ENCODE measurements around the gene AASDHPPT.
"Not testable (repeated sequence)": the region's sequence is repeated elsewhere in the genome, so short reads cannot be mapped to it uniquely, and the experiment has no call there.

Gene AASDHPPT, protein sequence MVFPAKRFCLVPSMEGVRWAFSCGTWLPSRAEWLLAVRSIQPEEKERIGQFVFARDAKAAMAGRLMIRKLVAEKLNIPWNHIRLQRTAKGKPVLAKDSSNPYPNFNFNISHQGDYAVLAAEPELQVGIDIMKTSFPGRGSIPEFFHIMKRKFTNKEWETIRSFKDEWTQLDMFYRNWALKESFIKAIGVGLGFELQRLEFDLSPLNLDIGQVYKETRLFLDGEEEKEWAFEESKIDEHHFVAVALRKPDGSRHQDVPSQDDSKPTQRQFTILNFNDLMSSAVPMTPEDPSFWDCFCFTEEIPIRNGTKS

GRCh38 chr11:106077609-106078455, at the start of gene AASDHPPT:
TSS of gene AASDHPPT (plus strand) at chr11:106077662. CDS start at chr11:106077711, 49 bp downstream.
- FAIRE-seq = peak; percentile 78
- DNase-seq (ENCODE audit: insufficient read length, low spot score) = no peak

DNA sequence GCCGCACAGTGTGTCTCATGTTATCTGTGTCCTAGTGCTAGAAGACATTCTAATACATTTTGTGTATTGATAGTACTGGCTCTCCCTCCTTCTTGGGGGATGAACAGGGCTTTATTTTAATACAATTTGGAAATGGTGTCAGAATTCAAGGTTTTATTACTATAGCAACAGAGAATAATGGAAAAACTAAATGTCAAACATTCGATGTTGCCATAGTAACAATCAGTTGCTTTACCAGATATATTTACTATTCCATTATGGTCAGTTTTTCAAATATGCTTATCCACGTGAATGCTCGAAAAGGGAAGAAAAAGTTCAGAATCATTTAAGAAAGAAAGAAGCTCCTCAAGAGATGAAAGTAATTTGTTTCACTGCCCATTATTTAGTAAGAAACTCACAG, 46.9 kb upstream of the AASDHPPT start:
- peak; percentile 52 for FAIRE-seq
- DNase-seq (ENCODE audit: insufficient read length, low spot score) = no peak

DNA sequence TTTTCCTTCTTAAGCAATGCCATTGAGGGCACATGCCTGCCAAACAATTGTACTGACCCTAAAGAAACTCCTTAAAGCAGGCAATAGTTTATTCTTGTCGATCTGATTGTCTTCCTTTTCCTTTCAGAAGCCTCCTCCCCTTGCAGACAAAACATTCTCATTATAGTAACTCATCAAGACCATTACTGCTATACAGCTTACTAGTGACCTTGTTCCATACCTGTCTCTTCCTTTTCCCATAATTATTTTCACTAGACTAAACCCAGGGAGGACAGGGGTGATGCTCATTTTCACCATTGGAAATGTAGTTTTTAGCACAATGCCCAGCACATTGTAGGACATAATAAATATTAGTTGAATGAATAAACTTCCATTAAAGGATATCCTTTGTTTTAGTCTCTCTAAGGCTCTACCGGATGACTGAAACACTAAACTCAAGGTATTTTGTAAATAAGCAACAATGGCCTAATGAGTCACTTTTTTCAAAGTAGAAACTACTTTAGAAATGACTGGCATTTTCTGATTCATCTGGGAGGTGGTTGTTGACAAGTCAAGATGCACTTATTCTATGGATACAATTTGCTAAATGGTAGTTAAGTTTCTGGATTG, 46.2 kb upstream of the AASDHPPT start:
- no peak for DNase-seq (ENCODE audit: insufficient read length, low spot score)
- FAIRE-seq = no peak

- no peak for DNase-seq (ENCODE audit: insufficient read length, low spot score)
- no peak for FAIRE-seq
Observed at GRCh38 chr11:106031936-106032335, 45.5 kb upstream of the AASDHPPT start.

DNA sequence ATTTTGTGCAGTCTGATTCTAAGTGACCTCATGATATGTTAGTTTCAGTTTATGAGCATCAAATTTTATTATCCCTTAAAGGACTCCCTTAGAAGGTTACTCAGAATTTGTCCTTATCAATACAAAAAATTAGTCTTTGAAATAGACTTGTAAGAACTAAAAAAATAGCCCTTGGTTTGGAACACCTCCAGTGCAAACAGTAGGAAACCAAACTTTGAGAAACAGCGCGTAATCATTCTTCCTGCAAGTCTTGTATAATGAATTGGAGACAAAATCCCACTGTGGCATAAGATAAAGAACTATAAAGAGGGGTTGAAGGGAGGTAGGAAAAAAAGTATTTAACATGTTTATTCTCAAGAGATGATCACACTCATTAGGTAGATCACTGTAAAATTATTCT, 44.6 kb upstream of the AASDHPPT start:
- DNase-seq (ENCODE audit: insufficient read length, low spot score) = no peak
- no peak for FAIRE-seq

- DNase-seq (ENCODE audit: insufficient read length, low spot score) = no peak
- no peak for FAIRE-seq
Observed at GRCh38 chr11:106043540-106043939, 33.9 kb upstream of the AASDHPPT start.

- no peak for DNase-seq (ENCODE audit: insufficient read length, low spot score)
Observed at GRCh38 chr11:106047631-106048030, 29.8 kb upstream of the AASDHPPT start.

GRCh38 chr11:106049727-106050476, 27.6 kb upstream of the AASDHPPT start:
- no peak for DNase-seq (ENCODE audit: insufficient read length, low spot score)
- FAIRE-seq = no peak

More at GRCh38 chr11:106047631-106048030, 29.8 kb upstream of the AASDHPPT start:
- FAIRE-seq = no peak

DNA sequence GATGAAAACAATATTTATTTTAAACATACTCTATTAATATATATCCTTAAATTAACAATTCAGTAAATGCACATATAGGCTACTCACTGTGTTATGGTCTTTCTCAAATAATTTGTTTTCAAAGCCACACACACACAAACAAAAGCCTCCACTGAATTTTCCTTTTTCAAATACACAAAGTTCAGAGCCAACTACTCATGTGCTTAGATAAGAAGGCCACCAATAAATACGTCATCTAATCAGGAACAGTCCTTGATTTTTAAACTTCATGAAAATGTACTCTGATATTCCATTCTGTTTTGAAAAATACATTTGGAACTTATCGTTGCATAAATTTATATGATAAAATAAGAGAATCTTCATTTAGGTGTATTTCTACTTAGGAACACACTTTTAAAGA, 26.4 kb upstream of the AASDHPPT start:
- FAIRE-seq = no peak
- DNase-seq (ENCODE audit: insufficient read length, low spot score) = no peak

DNA sequence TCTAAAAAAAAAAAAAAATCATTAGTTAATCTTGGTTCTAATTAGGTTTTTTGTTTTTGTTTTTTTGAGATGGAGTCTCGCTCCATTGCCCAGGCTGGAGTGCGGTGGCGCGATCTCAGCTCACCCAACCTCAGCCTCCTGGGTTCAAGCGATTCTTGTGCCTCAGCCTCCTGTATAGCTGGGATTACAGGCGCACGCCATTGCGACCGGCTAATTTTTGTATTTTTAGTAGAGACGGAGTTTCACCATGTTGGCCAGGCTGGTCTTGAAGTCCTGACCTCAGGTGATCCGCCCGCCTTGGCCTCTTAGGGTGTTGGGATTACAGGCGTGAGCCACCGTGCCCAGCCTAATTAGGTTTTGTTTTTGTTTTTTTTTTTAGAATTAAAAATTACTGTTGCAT, 19.1 kb upstream of the AASDHPPT start:
- not testable (repeated sequence) for DNase-seq (ENCODE audit: insufficient read length, low spot score)

GRCh38 chr11:106059617-106060016, 17.8 kb upstream of the AASDHPPT start:
- no peak for FAIRE-seq
- DNase-seq (ENCODE audit: insufficient read length, low spot score) = no peak

More for the DNA sequence above, 19.1 kb upstream of the AASDHPPT start:
- not testable (repeated sequence) for FAIRE-seq

- FAIRE-seq = no peak
- DNase-seq (ENCODE audit: insufficient read length, low spot score) = no peak
Observed at GRCh38 chr11:106061249-106061784, 16.1 kb upstream of the AASDHPPT start.

- no peak for DNase-seq (ENCODE audit: insufficient read length, low spot score)
- no peak for FAIRE-seq
Observed at GRCh38 chr11:106061954-106062949, 15.2 kb upstream of the AASDHPPT start.

GRCh38 chr11:106063009-106063408, 14.5 kb upstream of the AASDHPPT start:
- FAIRE-seq (no peak), DNase-seq (ENCODE audit: insufficient read length, low spot score) (no peak)

DNA sequence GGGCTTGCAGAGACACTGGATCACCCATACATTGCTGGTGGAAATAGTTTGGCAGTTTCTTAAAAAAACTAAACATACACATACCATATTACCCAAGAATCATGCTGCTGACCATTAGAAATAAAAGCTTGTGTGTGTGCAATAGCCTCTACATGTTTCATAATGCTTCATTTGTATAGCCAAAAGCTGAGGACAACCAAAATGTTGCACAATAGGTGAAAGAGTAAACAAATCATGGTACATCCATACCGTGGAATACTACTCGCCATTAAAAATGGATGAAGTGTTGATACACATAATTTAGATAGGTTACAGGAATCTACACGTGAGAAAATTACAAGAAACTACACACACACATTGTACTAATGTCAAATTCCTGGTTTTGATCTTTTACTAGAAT, 6.9 kb upstream of the AASDHPPT start:
- DNase-seq (ENCODE audit: insufficient read length, low spot score) (no peak), FAIRE-seq (no peak)

DNA sequence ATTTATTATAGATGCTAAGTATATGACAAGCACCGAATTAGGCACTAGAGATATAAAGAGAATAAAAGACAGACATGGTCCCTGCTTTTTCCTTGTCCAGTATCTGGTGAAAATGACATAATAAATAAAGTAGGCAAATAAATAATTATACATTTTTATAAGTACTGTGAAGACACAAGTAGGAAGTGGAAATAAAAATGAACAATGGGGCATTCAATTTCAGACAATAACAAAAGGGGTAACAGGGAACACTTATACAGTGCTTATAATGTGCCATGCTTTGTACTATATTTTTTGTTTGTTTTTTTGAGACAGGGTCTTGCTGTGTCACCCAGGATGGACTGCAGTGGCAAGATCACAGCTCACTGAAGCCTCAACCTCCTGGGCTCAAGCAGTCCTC, 4.7 kb upstream of the AASDHPPT start:
- FAIRE-seq = no peak
- DNase-seq (ENCODE audit: insufficient read length, low spot score) = no peak

- FAIRE-seq (no peak), DNase-seq (ENCODE audit: insufficient read length, low spot score) (no peak)
Observed at GRCh38 chr11:106076171-106076918, 1.1 kb upstream of the AASDHPPT start.

DNA sequence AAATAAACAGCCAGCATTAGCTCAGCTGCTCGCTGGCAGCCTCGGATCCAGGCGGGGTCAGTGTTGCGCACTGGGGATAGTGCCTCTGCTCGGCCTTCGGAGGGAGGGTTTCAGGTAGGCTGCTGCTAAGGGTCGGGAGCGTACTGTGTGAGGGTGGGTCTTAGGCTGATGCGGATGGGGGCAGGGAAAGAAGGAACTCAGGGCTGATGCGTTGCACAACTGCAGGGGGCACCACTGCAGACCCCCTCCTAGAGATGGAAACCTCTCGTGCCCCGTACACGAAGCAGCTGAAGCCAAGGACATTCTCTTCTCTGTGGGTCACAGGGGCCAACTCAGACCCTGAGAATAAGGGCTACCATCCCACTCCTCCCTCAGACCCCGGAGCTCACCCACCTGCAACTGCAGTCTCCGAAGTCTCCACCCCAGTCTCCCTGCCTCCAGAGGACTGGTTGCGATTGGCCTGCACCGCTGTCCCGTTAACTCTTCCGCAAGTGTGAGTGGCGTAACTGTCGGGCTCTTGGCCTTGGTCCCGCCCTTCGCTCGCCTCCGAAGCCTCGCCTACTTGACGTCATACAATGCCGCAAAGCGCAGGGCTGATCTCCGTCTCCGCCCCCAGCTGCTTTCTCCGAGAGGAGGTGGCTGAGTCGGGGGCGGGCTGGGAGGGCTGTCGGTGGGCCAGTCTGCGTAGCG, 398 bp upstream of the AASDHPPT start, which contains the start of gene KBTBD3:
TSS of gene KBTBD3 (minus strand) at position 429 of the 690 bp plus-strand sequence. CDS start 18,250 bp downstream, outside the sequence.
- FAIRE-seq = peak; percentile 97
- peak; percentile 50 for DNase-seq (ENCODE audit: insufficient read length, low spot score)
